ENCODE data around the gene PACC1.
A peak's percentile ranks its signal among the peaks of the same experiment; 100 is the strongest.

PACC1 gene

DNA sequence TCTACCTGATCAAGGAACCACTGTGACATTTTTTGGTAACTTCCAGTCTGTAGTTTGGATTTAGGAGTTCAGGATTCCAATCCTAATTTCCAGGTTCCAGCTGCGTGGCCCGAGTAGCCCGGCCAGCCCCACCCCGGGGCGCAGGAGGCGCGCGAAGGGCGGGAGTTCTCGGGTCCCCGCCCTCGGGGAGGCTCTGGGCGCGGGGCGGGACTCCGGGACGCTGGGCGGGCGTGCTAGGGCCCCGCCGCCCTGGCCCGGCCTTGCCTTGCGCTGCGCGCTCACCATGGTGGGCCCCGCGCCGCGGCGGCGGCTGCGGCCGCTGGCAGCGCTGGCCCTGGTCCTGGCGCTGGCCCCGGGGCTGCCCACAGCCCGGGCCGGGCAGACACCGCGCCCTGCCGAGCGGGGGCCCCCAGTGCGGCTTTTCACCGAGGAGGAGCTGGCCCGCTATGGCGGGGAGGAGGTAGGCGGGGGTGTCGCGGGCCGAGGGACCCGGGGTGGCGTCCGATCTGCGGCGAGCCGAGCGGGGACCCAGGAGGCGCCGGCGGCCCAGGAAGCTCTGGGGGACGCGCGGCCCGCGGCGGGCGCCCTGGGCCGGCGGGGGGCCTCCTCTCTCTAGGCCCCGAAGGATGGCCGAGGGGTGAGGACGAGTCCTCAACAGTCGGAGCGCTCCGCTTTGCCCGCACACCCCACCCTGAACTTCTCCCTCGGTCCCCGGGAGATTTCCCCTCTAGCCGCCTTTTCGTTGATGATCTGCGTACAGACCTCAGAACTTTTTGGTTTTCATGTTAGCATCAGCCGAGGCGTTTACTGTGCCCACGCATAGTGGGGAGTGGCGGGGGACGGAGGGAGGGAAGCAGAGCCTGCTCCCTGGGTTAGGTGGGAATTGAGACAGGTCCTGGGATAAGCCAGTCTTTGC, 18.2 kb upstream of the PACC1 start, which contains the start of gene NENF:
Gene NENF, plus strand, starts transcription at position 260 of the 916 bp plus-strand sequence. Its CDS starts 24 bp downstream, at position 284.
- Histone ChIP-seq H3K9ac (ENCODE audit: insufficient read length) (peak within 1 kb of the TSS; percentile 85), H3K4me3 (peak within 1 kb of the TSS; percentile 90), H3K27ac (no peak within 1 kb of the TSS), H3K36me3 (ENCODE audit: insufficient read depth, low read length) (no peaks in the 10 kb centered on the region), H3K9me3 (ENCODE audit: low read depth, low read length) (no peaks in the 10 kb centered on the region)
- TF ChIP-seq POLR2AphosphoS5 (IDR thresholded peaks at IDR 0.05; ENCODE audit: borderline replicate concordance, low read depth, low read length) (peak; percentile 76), EZH2 (IDR thresholded peaks at IDR 0.05) (no peak)
- DNase-seq (ENCODE audit: low read depth, low spot score), result no peak

DNA sequence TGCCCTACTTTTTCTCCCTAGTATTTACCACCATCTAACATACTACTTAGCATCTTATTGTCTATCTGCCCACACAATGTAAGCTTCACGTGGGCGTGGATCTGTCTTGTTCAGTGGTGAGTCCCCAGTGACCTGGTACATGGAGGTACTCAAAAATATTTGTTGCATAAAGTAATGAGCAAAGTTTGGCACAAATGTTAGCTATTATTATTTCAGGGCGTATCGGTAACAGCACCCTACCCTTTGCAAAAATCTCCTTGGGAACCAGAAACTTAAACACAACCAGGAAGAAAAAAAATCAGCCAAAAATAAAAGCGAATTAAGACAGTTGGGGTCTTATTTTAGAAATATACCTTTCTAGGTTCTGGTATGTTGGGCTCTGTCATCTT, 17.6 kb upstream of the PACC1 start:
- no peaks in the 10 kb centered on the region for H3K36me3 ChIP-seq (ENCODE audit: insufficient read depth, low read length)
- no peaks in the 10 kb centered on the region for H3K9me3 ChIP-seq (ENCODE audit: low read depth, low read length)
- TF ChIP-seq EZH2 (IDR thresholded peaks at IDR 0.05), result no peak
- TF ChIP-seq POLR2AphosphoS5 (IDR thresholded peaks at IDR 0.05; ENCODE audit: borderline replicate concordance, low read depth, low read length), result no peak
- no peak for TF ChIP-seq FOXP2 (optimal IDR thresholded peaks at IDR 0.05; ENCODE audit: control extremely low read depth, extremely low read length, insufficient read depth)
- H3K4me3 ChIP-seq, result peak overlapping the region; percentile 90
- no peak overlapping the region for H3K27ac ChIP-seq
- DNase-seq (ENCODE audit: low read depth, low spot score), result no peak
- peak overlapping the region; percentile 85 for H3K9ac ChIP-seq (ENCODE audit: insufficient read length)

DNA sequence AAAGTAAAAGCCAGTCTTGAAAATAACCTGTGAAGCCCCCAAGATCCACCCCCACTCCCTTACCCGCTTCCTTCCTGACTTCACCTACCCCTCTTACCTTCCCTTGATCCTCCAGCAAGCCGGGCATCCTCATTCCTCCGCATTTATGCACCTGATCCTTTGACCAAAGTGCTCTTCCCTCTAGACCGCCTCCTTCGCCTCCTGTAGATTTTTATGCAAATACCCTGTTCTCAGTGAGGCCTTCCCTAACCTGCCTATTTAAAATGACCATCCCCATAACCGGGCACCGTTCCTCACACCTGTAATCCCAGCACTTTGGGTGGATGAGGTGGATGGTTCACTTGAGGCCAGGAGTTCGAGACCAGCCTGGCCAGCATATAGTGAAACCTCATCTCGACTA, 17.0 kb upstream of the PACC1 start:
- Histone ChIP-seq H3K36me3 (ENCODE audit: insufficient read depth, low read length) (no peaks in the 10 kb centered on the region), H3K9me3 (ENCODE audit: low read depth, low read length) (no peaks in the 10 kb centered on the region), H3K9ac (ENCODE audit: insufficient read length) (no peak overlapping the region), H3K4me3 (no peak overlapping the region), H3K27ac (no peak overlapping the region)
- TF ChIP-seq EZH2 (IDR thresholded peaks at IDR 0.05) (no peak), FOXP2 (optimal IDR thresholded peaks at IDR 0.05; ENCODE audit: control extremely low read depth, extremely low read length, insufficient read depth) (no peak), POLR2AphosphoS5 (IDR thresholded peaks at IDR 0.05; ENCODE audit: borderline replicate concordance, low read depth, low read length) (no peak)
- DNase-seq (ENCODE audit: low read depth, low spot score), result no peak

DNA sequence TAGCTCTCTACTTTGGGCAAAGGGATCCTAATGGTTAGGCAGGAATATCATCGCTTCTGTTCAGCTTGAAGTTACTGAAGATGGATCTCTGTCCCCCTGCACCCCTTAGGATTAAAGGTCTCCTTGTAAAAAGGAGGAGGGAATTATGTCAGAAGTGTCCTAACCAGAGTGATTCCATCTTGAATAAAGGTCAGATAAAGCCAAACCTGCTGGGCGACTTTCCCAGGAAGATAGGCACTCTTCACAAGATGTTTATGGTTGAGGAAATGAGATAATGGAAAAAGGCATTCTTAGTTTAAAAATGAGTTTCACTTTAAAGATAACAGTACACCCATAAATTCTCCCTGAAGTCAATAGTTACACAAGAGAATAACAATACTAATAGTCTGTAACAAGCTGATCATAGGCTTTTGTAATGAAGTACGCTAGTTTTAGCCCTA, 16.3 kb upstream of the PACC1 start:
- no peak overlapping the region for H3K4me3 ChIP-seq
- no peak overlapping the region for H3K27ac ChIP-seq
- TF ChIP-seq EZH2 (IDR thresholded peaks at IDR 0.05), result no peak
- no peak for TF ChIP-seq POLR2AphosphoS5 (IDR thresholded peaks at IDR 0.05; ENCODE audit: borderline replicate concordance, low read depth, low read length)
- TF ChIP-seq FOXP2 (optimal IDR thresholded peaks at IDR 0.05; ENCODE audit: control extremely low read depth, extremely low read length, insufficient read depth), result no peak
- no peak overlapping the region for H3K9ac ChIP-seq (ENCODE audit: insufficient read length)
- no peak for DNase-seq (ENCODE audit: low read depth, low spot score)
- no peaks in the 10 kb centered on the region for H3K9me3 ChIP-seq (ENCODE audit: low read depth, low read length)
- no peaks in the 10 kb centered on the region for H3K36me3 ChIP-seq (ENCODE audit: insufficient read depth, low read length)

DNA sequence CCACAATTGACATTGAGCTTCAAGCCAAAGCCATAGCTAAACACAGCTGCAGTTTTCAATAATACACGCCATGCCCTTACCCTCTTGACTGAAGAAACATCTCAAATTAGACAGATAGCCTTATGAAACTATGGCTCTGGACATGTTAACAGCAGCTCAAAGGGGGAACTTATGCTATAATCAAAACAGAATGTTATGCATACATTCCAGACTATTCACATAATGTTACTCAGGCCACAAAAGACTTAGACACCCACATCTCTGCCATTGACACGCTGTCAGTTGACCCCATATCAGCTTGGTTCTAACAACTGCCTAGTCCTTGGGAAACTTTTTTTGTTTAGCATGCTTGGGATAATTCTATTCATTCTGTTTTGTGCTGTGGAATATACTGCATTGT, 15.7 kb upstream of the PACC1 start:
- Histone ChIP-seq H3K27ac (no peak overlapping the region), H3K9ac (ENCODE audit: insufficient read length) (no peak overlapping the region), H3K36me3 (ENCODE audit: insufficient read depth, low read length) (no peaks in the 10 kb centered on the region), H3K9me3 (ENCODE audit: low read depth, low read length) (no peaks in the 10 kb centered on the region), H3K4me3 (no peak overlapping the region)
- no peak for TF ChIP-seq POLR2AphosphoS5 (IDR thresholded peaks at IDR 0.05; ENCODE audit: borderline replicate concordance, low read depth, low read length)
- no peak for TF ChIP-seq FOXP2 (optimal IDR thresholded peaks at IDR 0.05; ENCODE audit: control extremely low read depth, extremely low read length, insufficient read depth)
- TF ChIP-seq EZH2 (IDR thresholded peaks at IDR 0.05), result no peak
- no peak for DNase-seq (ENCODE audit: low read depth, low spot score)

DNA sequence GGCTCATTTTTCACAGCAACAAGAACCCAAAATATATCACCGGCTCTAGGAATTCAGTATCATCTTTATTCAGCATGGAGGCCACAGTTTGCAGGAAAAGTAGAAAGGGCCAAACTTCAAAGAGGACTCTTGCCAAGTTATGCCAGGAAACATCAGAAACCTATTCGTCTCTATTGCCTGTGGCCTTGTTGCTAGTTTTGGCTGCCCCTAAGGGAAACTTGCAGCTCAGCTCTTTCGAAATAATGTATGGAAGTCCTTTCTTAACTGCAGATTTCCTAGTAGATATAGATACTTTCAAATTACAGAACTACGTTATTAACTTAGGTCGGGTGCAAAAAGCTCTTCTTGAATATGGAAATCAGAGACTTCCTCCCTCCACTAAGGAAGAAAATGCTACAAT, 13.8 kb upstream of the PACC1 start:
- Histone ChIP-seq H3K27ac (peak overlapping the region; percentile 55; the same call in 1 of the 2 replicates), H3K36me3 (ENCODE audit: insufficient read depth, low read length) (no peaks in the 10 kb centered on the region), H3K4me3 (no peak overlapping the region), H3K9ac (ENCODE audit: insufficient read length) (no peak overlapping the region), H3K9me3 (ENCODE audit: low read depth, low read length) (no peaks in the 10 kb centered on the region)
- TF ChIP-seq EZH2 (IDR thresholded peaks at IDR 0.05), result no peak
- TF ChIP-seq FOXP2 (optimal IDR thresholded peaks at IDR 0.05; ENCODE audit: control extremely low read depth, extremely low read length, insufficient read depth), result no peak
- no peak for TF ChIP-seq POLR2AphosphoS5 (IDR thresholded peaks at IDR 0.05; ENCODE audit: borderline replicate concordance, low read depth, low read length)
- peak; percentile 18 for DNase-seq (ENCODE audit: low read depth, low spot score)

DNA sequence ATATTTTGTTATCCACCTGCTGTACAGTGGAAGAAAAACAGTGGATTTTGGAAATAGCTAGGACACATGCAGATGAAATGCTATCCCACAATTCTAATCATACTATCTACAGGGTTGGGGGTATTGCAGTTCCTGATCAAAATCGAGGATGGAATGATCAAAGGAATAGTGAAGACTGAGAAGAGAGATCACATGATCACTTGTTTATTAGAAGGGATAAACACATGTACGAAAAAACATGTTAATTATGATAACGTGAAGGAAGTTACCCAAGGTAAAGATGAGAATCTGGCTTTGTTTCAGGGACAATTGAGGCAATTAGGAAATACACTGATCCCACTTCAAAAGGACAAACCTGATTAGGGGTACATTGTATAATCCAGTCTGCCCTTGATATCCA, 9.2 kb upstream of the PACC1 start:
- TF ChIP-seq FOXP2 (optimal IDR thresholded peaks at IDR 0.05; ENCODE audit: control extremely low read depth, extremely low read length, insufficient read depth), result no peak
- TF ChIP-seq EZH2 (IDR thresholded peaks at IDR 0.05), result no peak
- TF ChIP-seq POLR2AphosphoS5 (IDR thresholded peaks at IDR 0.05; ENCODE audit: borderline replicate concordance, low read depth, low read length), result no peak
- no peak overlapping the region for H3K27ac ChIP-seq
- H3K9ac ChIP-seq (ENCODE audit: insufficient read length), result no peak overlapping the region
- no peak overlapping the region for H3K4me3 ChIP-seq
- no peak for DNase-seq (ENCODE audit: low read depth, low spot score)
- no peaks in the 10 kb centered on the region for H3K9me3 ChIP-seq (ENCODE audit: low read depth, low read length)
- no peaks in the 10 kb centered on the region for H3K36me3 ChIP-seq (ENCODE audit: insufficient read depth, low read length)

DNA sequence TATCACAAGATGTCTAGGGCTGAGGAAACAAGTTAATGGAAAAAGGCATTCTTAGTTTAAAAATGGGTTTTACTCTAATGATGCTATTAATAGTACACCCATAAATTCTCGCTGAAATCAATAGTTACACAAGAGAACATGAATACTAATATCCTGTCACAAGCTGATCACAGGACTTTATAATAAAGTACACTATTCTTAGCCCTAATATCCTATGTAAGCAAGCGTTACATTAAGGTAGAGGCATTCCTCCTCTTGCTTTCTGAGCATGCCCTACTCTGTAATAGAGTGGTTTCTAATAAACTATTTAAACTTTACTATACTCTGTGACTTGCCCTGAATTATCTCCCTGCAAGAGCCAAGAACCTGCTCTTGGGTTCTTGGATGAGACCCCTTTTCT, 6.5 kb upstream of the PACC1 start:
- no peaks in the 10 kb centered on the region for H3K9me3 ChIP-seq (ENCODE audit: low read depth, low read length)
- no peak overlapping the region for H3K9ac ChIP-seq (ENCODE audit: insufficient read length)
- no peak for DNase-seq (ENCODE audit: low read depth, low spot score)
- H3K4me3 ChIP-seq, result no peak overlapping the region
- no peak overlapping the region for H3K27ac ChIP-seq
- H3K36me3 ChIP-seq (ENCODE audit: insufficient read depth, low read length), result no peaks in the 10 kb centered on the region
- TF ChIP-seq EZH2 (IDR thresholded peaks at IDR 0.05), result no peak
- TF ChIP-seq FOXP2 (optimal IDR thresholded peaks at IDR 0.05; ENCODE audit: control extremely low read depth, extremely low read length, insufficient read depth), result no peak
